ENCODE measurements around the gene RALGAPA2. TPM values are rescaled to one million over a fixed set of nuclear protein-coding genes. Genes with fewer than 3 reads are reported as not detected.

Gene RALGAPA2
- total RNA-seq, 2 donors from 2014 or later, result 40.2 to 45.4 TPM

GRCh38 chr20:20573797-20574196 lies 138.6 kb downstream of the RALGAPA2 start:
- peaks cover 0 to 9% of the 10 kb centered on the region in 2 donors for H3K36me3 ChIP-seq (replicated peaks in 1 of 2; ENCODE audit: insufficient read depth in 1 of 2, low read depth in 2 of 2)
- no peaks in the 10 kb centered on the region for H3K4me1 ChIP-seq
- DNase-seq (no peak), ATAC-seq (no peak)
- no peak overlapping the region for H3K4me3 ChIP-seq
- no peak overlapping the region for H3K27ac ChIP-seq
- H3K27me3 ChIP-seq, result no peaks in the 10 kb centered on the region
- no peaks in the 10 kb centered on the region for H3K9me3 ChIP-seq
- WGBS, 2 donors, result 31 to 44% methylated on average over 2 of the region's 2 CpGs
- TF ChIP-seq POLR2A (IDR thresholded peaks at IDR 0.05) (no peak), CTCF (IDR thresholded peaks at IDR 0.05) (no peak)
- intact Hi-C loops (cut with DNase I), result no loop called here

GRCh38 chr20:20571068-20571780 lies 141.2 kb downstream of the RALGAPA2 start:
- H3K4me1 ChIP-seq, result peaks cover 13% of the 10 kb centered on the region
- WGBS, 2 donors, result 82 to 91% methylated on average over 6 of the region's 6 CpGs
- no peaks in the 10 kb centered on the region for H3K27me3 ChIP-seq
- TF ChIP-seq CTCF (IDR thresholded peaks at IDR 0.05), result no peak
- TF ChIP-seq POLR2A (IDR thresholded peaks at IDR 0.05), result no peak
- ATAC-seq, result no peak
- intact Hi-C loops (cut with DNase I), result no loop called here
- no peak overlapping the region for H3K4me3 ChIP-seq
- H3K27ac ChIP-seq, result no peak overlapping the region
- H3K9me3 ChIP-seq, result no peaks in the 10 kb centered on the region
- DNase-seq, result no peak
- H3K36me3 ChIP-seq (replicated peaks in 1 of 2; ENCODE audit: insufficient read depth in 1 of 2, low read depth in 2 of 2), result peaks cover 0 to 9% of the 10 kb centered on the region in 2 donors

GRCh38 chr20:20568604-20569205 lies 143.7 kb downstream of the RALGAPA2 start:
- no peak for TF ChIP-seq POLR2A (IDR thresholded peaks at IDR 0.05)
- peak; percentile 41 to 78 (median 71) for TF ChIP-seq CTCF (IDR thresholded peaks at IDR 0.05)
- H3K9me3 ChIP-seq, result no peaks in the 10 kb centered on the region
- DNase-seq (peak; percentile 26 to 43 (median 28)), ATAC-seq (peak; percentile 58)
- intact Hi-C loops (cut with DNase I), result no loop called here
- WGBS, 2 donors, result 21 to 26% methylated on average over 3 of the region's 3 CpGs
- H3K27me3 ChIP-seq, result no peaks in the 10 kb centered on the region
- H3K27ac ChIP-seq, result no peak overlapping the region
- no peak overlapping the region for H3K4me3 ChIP-seq
- peaks cover 17% of the 10 kb centered on the region for H3K4me1 ChIP-seq
- H3K36me3 ChIP-seq (replicated peaks in 1 of 2; ENCODE audit: insufficient read depth in 1 of 2, low read depth in 2 of 2), result peaks cover 0 to 8% of the 10 kb centered on the region in 2 donors

GRCh38 chr20:20567712-20568111 lies 144.7 kb downstream of the RALGAPA2 start:
- intact Hi-C loops (cut with DNase I), result no loop called here
- TF ChIP-seq CTCF (IDR thresholded peaks at IDR 0.05) (no peak), POLR2A (IDR thresholded peaks at IDR 0.05) (no peak)
- H3K36me3 ChIP-seq (replicated peaks in 1 of 2; ENCODE audit: insufficient read depth in 1 of 2, low read depth in 2 of 2), result peaks cover 0 to 8% of the 10 kb centered on the region in 2 donors

More at GRCh38 chr20:20567712-20568111, 144.7 kb downstream of the RALGAPA2 start:
- no peak overlapping the region for H3K4me3 ChIP-seq
- DNase-seq (no peak), ATAC-seq (no peak)
- H3K27me3 ChIP-seq, result no peaks in the 10 kb centered on the region
- peaks cover 17% of the 10 kb centered on the region for H3K4me1 ChIP-seq
- H3K27ac ChIP-seq, result no peak overlapping the region
- WGBS, 2 donors, result 94 to 97% methylated on average over 4 of the region's 4 CpGs
- H3K9me3 ChIP-seq, result no peaks in the 10 kb centered on the region

Measured in body of pancreas (tissue), 4 donors.